ENCODE data around the gene GBP1.
"Not testable (repeated sequence)": the region's sequence is repeated elsewhere in the genome, so short reads cannot be mapped to it uniquely, and the experiment has no call there.

The GBP1 gene

DNA sequence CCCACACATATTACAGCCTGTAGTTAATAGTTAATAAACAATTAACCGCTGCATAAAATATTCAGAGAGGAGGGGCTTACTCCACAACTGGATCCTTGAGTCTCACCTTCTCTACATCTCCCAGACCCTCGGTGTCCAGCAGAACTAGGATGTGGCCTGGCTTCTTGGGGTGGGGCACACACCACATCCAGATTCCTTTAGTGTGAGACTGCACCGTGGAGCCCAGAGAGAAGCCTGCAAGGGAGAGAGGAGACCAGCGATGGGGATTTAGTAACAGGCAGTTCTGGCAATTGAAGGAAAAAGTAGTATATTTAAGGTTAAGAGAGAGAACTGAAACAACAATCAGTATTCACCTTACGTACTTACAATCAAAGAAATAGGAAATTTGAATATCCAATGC lies 4.9 kb downstream of the GBP1 start:
- DNase-seq (ENCODE audit: extremely low read depth, low read depth), result no peak
- no peak overlapping the region for H3K4me3 ChIP-seq (replicated peaks; ENCODE audit: low read depth, low read length)
- TF ChIP-seq, protein P1, sequence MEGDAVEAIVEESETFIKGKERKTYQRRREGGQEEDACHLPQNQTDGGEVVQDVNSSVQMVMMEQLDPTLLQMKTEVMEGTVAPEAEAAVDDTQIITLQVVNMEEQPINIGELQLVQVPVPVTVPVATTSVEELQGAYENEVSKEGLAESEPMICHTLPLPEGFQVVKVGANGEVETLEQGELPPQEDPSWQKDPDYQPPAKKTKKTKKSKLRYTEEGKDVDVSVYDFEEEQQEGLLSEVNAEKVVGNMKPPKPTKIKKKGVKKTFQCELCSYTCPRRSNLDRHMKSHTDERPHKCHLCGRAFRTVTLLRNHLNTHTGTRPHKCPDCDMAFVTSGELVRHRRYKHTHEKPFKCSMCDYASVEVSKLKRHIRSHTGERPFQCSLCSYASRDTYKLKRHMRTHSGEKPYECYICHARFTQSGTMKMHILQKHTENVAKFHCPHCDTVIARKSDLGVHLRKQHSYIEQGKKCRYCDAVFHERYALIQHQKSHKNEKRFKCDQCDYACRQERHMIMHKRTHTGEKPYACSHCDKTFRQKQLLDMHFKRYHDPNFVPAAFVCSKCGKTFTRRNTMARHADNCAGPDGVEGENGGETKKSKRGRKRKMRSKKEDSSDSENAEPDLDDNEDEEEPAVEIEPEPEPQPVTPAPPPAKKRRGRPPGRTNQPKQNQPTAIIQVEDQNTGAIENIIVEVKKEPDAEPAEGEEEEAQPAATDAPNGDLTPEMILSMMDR (IDR thresholded peaks at IDR 0.05; ENCODE audit: low read depth, low read length, missing control alignments), result no peak

DNA sequence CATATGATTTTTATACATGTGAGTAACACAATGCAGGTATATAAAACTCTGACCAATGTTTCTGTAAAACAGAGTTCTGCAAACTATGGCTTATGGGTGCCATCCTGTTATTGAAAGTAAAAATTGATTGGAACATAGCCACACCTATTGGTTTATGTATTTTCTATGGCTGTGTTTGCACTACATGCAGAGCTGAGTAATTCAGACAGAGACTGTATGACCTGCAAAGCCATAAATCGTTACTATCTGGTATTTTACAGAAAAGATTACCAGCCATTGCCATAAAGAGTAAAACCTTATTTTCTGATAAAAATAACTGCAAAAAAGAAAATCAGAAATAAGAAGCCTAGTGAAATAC lies 13.1 kb downstream of the GBP1 start:
- no peak overlapping the region for H3K4me3 ChIP-seq (replicated peaks; ENCODE audit: low read depth, low read length)
- DNase-seq (ENCODE audit: extremely low read depth, low read depth), result no peak
- TF ChIP-seq, protein P1 (IDR thresholded peaks at IDR 0.05; ENCODE audit: low read depth, low read length, missing control alignments), result no peak

DNA sequence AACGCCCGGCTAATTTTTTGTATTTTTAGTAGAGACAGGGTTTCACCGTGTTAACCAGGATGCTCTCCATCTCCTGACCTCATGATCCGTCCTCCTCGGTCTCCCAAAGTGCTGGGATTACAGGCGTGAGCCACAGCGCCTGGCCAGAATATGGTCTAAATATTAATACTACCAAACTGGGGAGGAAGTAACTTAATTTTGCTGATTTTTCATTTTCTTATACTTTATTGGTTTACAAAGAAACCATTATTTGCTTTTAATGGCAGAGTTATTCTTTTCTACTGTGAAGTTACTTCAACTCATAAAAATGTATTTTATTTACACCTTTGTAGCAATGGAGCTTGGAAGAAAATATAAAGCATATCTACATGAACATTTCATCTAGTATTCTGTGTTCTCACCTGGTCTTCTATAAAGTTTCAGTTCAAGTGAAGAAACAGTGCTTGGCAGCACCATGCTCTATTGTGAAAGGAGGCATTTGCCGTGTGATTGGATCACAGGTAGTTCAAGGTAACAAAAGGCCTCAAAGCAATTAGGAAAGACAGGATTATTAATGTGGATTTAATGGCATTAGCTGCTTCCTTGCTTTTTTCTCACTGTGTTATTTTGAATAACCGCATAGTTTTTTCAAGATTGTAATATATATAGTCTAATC lies 13.6 kb downstream of the GBP1 start:
- TF ChIP-seq, protein P1 (IDR thresholded peaks at IDR 0.05; ENCODE audit: low read depth, low read length, missing control alignments), result no peak
- DNase-seq (ENCODE audit: extremely low read depth, low read depth), result no peak
- no peak overlapping the region for H3K4me3 ChIP-seq (replicated peaks; ENCODE audit: low read depth, low read length)

DNA sequence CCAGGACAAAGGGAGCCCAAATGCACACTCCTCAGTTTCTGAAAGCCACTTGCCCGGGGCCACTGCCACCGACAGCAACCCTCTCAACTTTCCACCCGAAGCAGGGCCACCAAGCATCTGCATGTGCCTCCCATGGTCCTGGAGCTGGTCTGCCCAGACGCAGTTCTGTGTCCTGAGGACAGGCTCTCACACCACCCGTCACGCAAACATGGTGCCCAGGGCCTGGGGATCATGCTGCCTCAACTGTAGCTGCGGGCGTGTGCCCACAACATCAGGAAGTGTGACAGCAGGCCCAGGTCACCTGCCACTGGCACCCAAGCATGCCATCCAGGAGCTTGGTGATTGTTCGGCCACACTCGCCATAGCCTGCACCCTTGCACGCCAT lies 14.4 kb downstream of the GBP1 start:
- no peak overlapping the region for H3K4me3 ChIP-seq (replicated peaks; ENCODE audit: low read depth, low read length)
- no peak for DNase-seq (ENCODE audit: extremely low read depth, low read depth)
- TF ChIP-seq, protein P1 (IDR thresholded peaks at IDR 0.05; ENCODE audit: low read depth, low read length, missing control alignments), result no peak

DNA sequence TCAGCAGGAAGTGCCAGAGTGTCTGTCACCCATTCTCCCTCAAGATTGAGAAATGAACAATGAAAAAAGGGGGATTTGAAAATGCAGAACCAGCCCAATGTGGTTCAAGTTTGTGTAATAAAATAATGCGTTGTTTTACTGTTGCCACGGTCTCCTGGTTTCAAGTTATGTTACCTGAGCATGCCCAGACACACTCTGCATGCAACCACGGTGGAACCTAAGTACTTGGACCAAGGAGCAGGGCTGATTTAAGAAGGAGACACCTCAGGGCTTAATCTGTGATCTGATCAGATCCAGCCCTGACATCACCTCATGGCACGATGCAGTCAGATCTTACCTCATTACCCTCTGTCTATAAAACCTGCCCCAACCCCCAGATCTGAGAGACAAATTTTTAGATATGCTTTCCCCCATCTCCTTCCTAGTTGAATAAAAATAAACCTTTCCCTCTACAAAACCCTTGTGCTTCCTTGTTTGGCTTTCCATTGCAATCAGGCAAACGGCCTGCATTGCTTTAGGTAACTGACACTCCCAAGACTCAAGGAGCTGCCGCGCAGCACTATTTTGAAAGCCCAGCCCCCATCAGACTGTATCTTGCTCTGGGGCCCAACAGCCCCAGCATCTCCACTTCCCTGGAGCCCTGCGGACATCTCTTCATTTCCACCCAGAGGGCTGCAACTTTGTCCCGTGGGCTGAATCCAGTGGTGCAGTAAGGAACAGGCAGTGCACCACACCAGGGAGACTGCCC lies 14.9 kb downstream of the GBP1 start:
- DNase-seq (ENCODE audit: extremely low read depth, low read depth); H3K4me3 ChIP-seq (replicated peaks; ENCODE audit: low read depth, low read length): not testable (repeated sequence)

- not testable (repeated sequence) for H3K4me3 ChIP-seq (replicated peaks; ENCODE audit: low read depth, low read length); DNase-seq (ENCODE audit: extremely low read depth, low read depth)
Measured at GRCh38 chr1:89049187-89049586, 15.8 kb downstream of the GBP1 start.

DNA sequence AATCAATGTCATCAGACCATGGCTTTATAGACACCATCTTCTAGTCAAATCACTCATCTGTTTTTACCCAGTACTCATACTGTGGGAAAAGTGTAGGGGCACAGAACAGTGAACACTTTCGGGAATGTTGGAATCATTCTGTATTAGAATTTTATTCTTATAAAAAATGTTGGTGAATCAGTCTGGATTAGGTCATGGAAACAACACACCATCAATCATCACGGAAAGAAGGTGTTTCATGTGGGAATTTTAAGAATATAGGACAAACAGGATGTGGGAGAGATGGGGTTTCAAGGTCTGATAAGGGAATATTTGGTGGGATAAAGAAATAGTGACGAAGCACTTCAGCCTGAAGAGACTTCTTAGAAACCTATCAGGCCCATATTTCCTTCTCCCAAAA lies 17.3 kb downstream of the GBP1 start:
- no peak for DNase-seq (ENCODE audit: extremely low read depth, low read depth)
- TF ChIP-seq, protein P1 (IDR thresholded peaks at IDR 0.05; ENCODE audit: low read depth, low read length, missing control alignments), result no peak
- no peak overlapping the region for H3K4me3 ChIP-seq (replicated peaks; ENCODE audit: low read depth, low read length)

- DNase-seq (ENCODE audit: extremely low read depth, low read depth); H3K4me3 ChIP-seq (replicated peaks; ENCODE audit: low read depth, low read length): not testable (repeated sequence)
Measured at GRCh38 chr1:89046318-89047183, 18.5 kb downstream of the GBP1 start.
